Neural cell (in vitro differentiated cells): ENCODE data around the gene PIK3AP1.
"Not testable (repeated sequence)": the region's sequence is repeated elsewhere in the genome, so short reads cannot be mapped to it uniquely, and the experiment has no call there.

Experiments used
- EP300 ChIP-seq: fragments of 450-650 bp; conservative IDR thresholded peaks from 2 replicates; pipeline ENCODE4 v1.6.1; 2014; ENCODE audit warnings: antibody characterized with exemption, mild to moderate bottlenecking, moderate library complexity; ENCODE audit not compliant: poor library complexity, severe bottlenecking
- EZH2 ChIP-seq: fragments of 200-600, 300-800 bp; shearing (Covaris generic), sonication (generic); IDR thresholded peaks from 2 replicates; pipeline ENCODE4 v1.6.1; 2014; ENCODE audit warnings: antibody characterized with exemption, low read length, borderline replicate concordance, mild to moderate bottlenecking; ENCODE audit not compliant: insufficient read depth, poor library complexity, severe bottlenecking
- MXI1 ChIP-seq: fragments of 450-650 bp; conservative IDR thresholded peaks from 2 replicates; pipeline ENCODE4 v1.6.1; 2014; ENCODE audit warnings: antibody characterized with exemption, mild to moderate bottlenecking; ENCODE audit not compliant: poor library complexity, severe bottlenecking
- RAD21 ChIP-seq: fragments of 450-650 bp; conservative IDR thresholded peaks from 2 replicates; pipeline ENCODE4 v1.6.1; 2014; ENCODE audit warnings: antibody characterized with exemption, mild to moderate bottlenecking, moderate library complexity
- TAF1 ChIP-seq: IDR thresholded peaks from 2 replicates; pipeline ENCODE4 v1.6.1; 2012; ENCODE audit warnings: low read depth
- TF ChIP-seq, protein P1 (sequence below): fragments of 450-650 bp; IDR thresholded peaks from 2 replicates; pipeline ENCODE4 v1.5.1; 2014; ENCODE audit warnings: antibody characterized with exemption, mild to moderate bottlenecking, moderate library complexity; ENCODE audit not compliant: poor library complexity, severe bottlenecking
- TF ChIP-seq, protein P2 (sequence below): IDR thresholded peaks from 2 replicates; pipeline ENCODE4 v1.6.1; 2012; ENCODE audit warnings: borderline replicate concordance

DNA sequence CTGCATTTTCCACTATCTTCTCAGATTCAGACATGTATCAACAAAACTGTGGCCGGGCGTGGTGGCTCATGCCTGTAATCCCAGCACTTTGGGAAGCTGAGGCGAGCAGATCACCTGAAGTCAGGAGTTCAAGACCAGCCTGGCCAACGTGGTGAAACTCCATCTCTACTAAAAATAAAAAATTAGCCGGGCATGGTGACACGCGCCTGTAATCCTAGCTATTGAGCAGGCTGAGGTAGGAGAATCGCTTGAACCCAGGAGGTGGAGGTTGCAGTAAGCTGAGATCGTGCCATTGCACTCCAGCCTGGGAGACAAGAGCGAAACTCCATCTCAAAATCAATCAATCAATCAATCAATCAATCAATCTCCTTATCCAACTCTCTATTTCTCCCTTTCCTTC is 174.8 kb downstream of the PIK3AP1 start:
- TF ChIP-seq, protein P1, sequence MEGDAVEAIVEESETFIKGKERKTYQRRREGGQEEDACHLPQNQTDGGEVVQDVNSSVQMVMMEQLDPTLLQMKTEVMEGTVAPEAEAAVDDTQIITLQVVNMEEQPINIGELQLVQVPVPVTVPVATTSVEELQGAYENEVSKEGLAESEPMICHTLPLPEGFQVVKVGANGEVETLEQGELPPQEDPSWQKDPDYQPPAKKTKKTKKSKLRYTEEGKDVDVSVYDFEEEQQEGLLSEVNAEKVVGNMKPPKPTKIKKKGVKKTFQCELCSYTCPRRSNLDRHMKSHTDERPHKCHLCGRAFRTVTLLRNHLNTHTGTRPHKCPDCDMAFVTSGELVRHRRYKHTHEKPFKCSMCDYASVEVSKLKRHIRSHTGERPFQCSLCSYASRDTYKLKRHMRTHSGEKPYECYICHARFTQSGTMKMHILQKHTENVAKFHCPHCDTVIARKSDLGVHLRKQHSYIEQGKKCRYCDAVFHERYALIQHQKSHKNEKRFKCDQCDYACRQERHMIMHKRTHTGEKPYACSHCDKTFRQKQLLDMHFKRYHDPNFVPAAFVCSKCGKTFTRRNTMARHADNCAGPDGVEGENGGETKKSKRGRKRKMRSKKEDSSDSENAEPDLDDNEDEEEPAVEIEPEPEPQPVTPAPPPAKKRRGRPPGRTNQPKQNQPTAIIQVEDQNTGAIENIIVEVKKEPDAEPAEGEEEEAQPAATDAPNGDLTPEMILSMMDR, result not testable (repeated sequence)
- TF ChIP-seq EZH2, MXI1, TAF1, EP300, RAD21: not testable (repeated sequence)
- TF ChIP-seq, protein P2, sequence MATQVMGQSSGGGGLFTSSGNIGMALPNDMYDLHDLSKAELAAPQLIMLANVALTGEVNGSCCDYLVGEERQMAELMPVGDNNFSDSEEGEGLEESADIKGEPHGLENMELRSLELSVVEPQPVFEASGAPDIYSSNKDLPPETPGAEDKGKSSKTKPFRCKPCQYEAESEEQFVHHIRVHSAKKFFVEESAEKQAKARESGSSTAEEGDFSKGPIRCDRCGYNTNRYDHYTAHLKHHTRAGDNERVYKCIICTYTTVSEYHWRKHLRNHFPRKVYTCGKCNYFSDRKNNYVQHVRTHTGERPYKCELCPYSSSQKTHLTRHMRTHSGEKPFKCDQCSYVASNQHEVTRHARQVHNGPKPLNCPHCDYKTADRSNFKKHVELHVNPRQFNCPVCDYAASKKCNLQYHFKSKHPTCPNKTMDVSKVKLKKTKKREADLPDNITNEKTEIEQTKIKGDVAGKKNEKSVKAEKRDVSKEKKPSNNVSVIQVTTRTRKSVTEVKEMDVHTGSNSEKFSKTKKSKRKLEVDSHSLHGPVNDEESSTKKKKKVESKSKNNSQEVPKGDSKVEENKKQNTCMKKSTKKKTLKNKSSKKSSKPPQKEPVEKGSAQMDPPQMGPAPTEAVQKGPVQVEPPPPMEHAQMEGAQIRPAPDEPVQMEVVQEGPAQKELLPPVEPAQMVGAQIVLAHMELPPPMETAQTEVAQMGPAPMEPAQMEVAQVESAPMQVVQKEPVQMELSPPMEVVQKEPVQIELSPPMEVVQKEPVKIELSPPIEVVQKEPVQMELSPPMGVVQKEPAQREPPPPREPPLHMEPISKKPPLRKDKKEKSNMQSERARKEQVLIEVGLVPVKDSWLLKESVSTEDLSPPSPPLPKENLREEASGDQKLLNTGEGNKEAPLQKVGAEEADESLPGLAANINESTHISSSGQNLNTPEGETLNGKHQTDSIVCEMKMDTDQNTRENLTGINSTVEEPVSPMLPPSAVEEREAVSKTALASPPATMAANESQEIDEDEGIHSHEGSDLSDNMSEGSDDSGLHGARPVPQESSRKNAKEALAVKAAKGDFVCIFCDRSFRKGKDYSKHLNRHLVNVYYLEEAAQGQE, result not testable (repeated sequence)
